Measurements from ENCODE around the gene CCDC54.

DNA sequence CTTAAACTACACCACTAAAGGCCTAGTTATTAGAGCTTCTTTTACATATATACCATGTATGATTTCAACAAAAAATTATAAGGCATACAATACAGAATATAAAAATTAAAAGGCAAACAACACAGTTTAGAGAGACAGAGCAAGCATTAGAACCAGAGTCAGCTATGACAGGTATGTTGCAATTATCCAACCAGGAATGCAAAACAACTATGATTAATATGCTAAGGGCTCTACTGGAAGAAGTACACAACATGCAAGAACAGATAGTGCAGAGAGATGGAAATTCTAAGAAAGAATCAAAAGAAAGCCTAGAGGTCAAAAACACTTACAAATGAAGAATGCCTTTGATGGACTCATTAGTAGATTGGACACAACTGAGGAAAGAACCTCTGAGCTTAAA, 39.6 kb downstream of the CCDC54 start:
- TF ChIP-seq POLR2A (IDR thresholded peaks at IDR 0.05), result no peak
- TF ChIP-seq, protein P1, sequence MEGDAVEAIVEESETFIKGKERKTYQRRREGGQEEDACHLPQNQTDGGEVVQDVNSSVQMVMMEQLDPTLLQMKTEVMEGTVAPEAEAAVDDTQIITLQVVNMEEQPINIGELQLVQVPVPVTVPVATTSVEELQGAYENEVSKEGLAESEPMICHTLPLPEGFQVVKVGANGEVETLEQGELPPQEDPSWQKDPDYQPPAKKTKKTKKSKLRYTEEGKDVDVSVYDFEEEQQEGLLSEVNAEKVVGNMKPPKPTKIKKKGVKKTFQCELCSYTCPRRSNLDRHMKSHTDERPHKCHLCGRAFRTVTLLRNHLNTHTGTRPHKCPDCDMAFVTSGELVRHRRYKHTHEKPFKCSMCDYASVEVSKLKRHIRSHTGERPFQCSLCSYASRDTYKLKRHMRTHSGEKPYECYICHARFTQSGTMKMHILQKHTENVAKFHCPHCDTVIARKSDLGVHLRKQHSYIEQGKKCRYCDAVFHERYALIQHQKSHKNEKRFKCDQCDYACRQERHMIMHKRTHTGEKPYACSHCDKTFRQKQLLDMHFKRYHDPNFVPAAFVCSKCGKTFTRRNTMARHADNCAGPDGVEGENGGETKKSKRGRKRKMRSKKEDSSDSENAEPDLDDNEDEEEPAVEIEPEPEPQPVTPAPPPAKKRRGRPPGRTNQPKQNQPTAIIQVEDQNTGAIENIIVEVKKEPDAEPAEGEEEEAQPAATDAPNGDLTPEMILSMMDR (IDR thresholded peaks at IDR 0.05), result no peak
